ENCODE measurements around the gene PCBP2. TPM values are rescaled to one million over a fixed set of nuclear protein-coding genes. Genes with fewer than 3 reads are reported as not detected.

The PCBP2 gene
- total RNA-seq, 6 experiments from 2014 or later, result 254 to 463 (median 347) TPM

GRCh38 chr12:53504004-53504920 is 52.4 kb downstream of the PCBP2 start:
- no peaks in the 10 kb centered on the region for H3K9me3 ChIP-seq
- no peak overlapping the region for H3K27ac ChIP-seq
- peaks cover 0 to 14% (median 5%) of the 10 kb centered on the region in 4 donors for H3K36me3 ChIP-seq
- WGBS (ENCODE audit: insufficient coverage, low coverage, low lambda C conversion rate, missing lambda C conversion rate), result 75% methylated on average over 6 of the region's 14 CpGs
- H3K4me3 ChIP-seq, result no peak overlapping the region
- intact Hi-C loops (cut with DNase I), result loop anchor here in 1 of 2 donors (10.0 kb wide), 1 partner anchor 179 kb away; the partner anchor contains the start of gene AAAS
- H3K27me3 ChIP-seq, result no peaks in the 10 kb centered on the region
- TF ChIP-seq CTCF (IDR thresholded peaks at IDR 0.05) (no peak), POLR2A (IDR thresholded peaks at IDR 0.05) (no peak)
- peaks cover 0 to 16% (median 9%) of the 10 kb centered on the region in 4 donors for H3K4me1 ChIP-seq
- DNase-seq (peak in 1 of 3 donors; percentile 23), ATAC-seq (no peak)

DNA sequence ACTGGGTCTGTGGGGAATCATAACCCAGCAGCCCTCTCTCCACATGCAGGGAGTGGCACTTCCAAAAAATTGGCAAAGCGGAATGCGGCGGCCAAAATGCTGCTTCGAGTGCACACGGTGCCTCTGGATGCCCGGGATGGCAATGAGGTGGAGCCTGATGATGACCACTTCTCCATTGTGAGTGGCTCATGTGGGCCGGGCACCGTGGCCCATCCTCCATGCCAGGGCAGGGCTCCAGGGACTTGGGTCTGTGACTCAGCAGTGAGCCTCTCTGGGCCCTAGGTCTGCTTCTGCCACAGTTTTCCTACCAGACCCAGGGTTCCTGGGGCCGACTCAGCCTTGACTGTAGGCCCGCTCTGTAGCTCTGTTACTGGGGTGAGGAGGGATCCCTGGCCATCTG is 53.2 kb downstream of the PCBP2 start:
- 100% methylated on average over 1 of the region's 10 CpGs for WGBS (ENCODE audit: insufficient coverage, low coverage, low lambda C conversion rate, missing lambda C conversion rate)
- intact Hi-C loops (cut with DNase I), result loop anchor here in 1 of 2 donors (10.0 kb wide), 1 partner anchor 180 kb away; the partner anchor contains the start of gene AAAS

GRCh38 chr12:53505555-53506449 is 53.9 kb downstream of the PCBP2 start:
- Histone ChIP-seq H3K9me3 (no peaks in the 10 kb centered on the region), H3K36me3 (peaks cover 0 to 14% (median 5%) of the 10 kb centered on the region in 4 donors), H3K27ac (no peak overlapping the region), H3K27me3 (no peaks in the 10 kb centered on the region), H3K4me3 (no peak overlapping the region), H3K4me1 (peaks cover 0 to 13% (median 5%) of the 10 kb centered on the region in 4 donors)
- ATAC-seq, result no peak
- DNase-seq, result peak in 1 of 3 donors; percentile 35
- 87% methylated on average over 5 of the region's 19 CpGs for WGBS (ENCODE audit: insufficient coverage, low coverage, low lambda C conversion rate, missing lambda C conversion rate)
- TF ChIP-seq POLR2A (IDR thresholded peaks at IDR 0.05) (no peak), CTCF (IDR thresholded peaks at IDR 0.05) (no peak)
- intact Hi-C loops (cut with DNase I), result loop anchor here in 1 of 2 donors (10.0 kb wide), 1 partner anchor 181 kb away; the partner anchor contains the start of gene AAAS

More for the DNA sequence above, 53.2 kb downstream of the PCBP2 start:
- Histone ChIP-seq H3K4me3 (no peak overlapping the region), H3K27ac (no peak overlapping the region), H3K27me3 (no peaks in the 10 kb centered on the region), H3K36me3 (peaks cover 0 to 14% (median 5%) of the 10 kb centered on the region in 4 donors), H3K9me3 (no peaks in the 10 kb centered on the region), H3K4me1 (peaks cover 0 to 10% (median 6%) of the 10 kb centered on the region in 4 donors)
- DNase-seq (peak in 1 of 3 donors; percentile 49), ATAC-seq (no peak)
- TF ChIP-seq POLR2A (IDR thresholded peaks at IDR 0.05) (no peak), CTCF (IDR thresholded peaks at IDR 0.05) (no peak)

GRCh38 chr12:53506450-53506785 is 54.5 kb downstream of the PCBP2 start:
- peak in 1 of 3 donors; percentile 11 for DNase-seq
- intact Hi-C loops (cut with DNase I), result loop anchor here in 1 of 2 donors (10.0 kb wide), 1 partner anchor 182 kb away; the partner anchor contains the start of gene AAAS
- H3K36me3 ChIP-seq, result peaks cover 0 to 18% (median 5%) of the 10 kb centered on the region in 4 donors

More at GRCh38 chr12:53506450-53506785, 54.5 kb downstream of the PCBP2 start:
- TF ChIP-seq POLR2A (IDR thresholded peaks at IDR 0.05), result no peak
- no peak for TF ChIP-seq CTCF (IDR thresholded peaks at IDR 0.05)
- Histone ChIP-seq H3K4me3 (no peak overlapping the region), H3K9me3 (no peaks in the 10 kb centered on the region), H3K4me1 (peaks cover 0 to 13% (median 5%) of the 10 kb centered on the region in 4 donors), H3K27ac (no peak overlapping the region), H3K27me3 (no peaks in the 10 kb centered on the region)
- 36% methylated on average over 2 of the region's 2 CpGs for WGBS (ENCODE audit: insufficient coverage, low coverage, low lambda C conversion rate, missing lambda C conversion rate)
- no peak for ATAC-seq

Data from right lobe of liver (tissue), 6 donors.